Neural cell (in vitro differentiated cells): Measurements from ENCODE around the gene TRMT11. TPM values are rescaled to one million over a fixed set of nuclear protein-coding genes. Genes with fewer than 3 reads are reported as not detected.

Source experiments
- H2AFZ ChIP-seq: fragments of 200-600, 300-800 bp; sonication (generic), shearing (Covaris generic); 2 replicates; pipeline ENCODE4 v1.6.0; 2014; ENCODE audit warnings: low read depth, mild to moderate bottlenecking, antibody characterized with exemption, low read length, moderate library complexity
- H3F3A ChIP-seq: fragments of 200-600 bp; shearing (Covaris generic); 2 replicates; pipeline ENCODE4 v1.6.1; 2016; ENCODE audit warnings: mild to moderate bottlenecking, moderate library complexity, mixed read lengths, antibody characterized with exemption, low read length; ENCODE audit not compliant: insufficient read depth, poor library complexity, severe bottlenecking
- H3K27ac ChIP-seq: fragments of 200-600, 300-800 bp; sonication (generic), shearing (Covaris generic); 2 replicates; pipeline ENCODE4 v1.5.1; 2014; ENCODE audit warnings: mild to moderate bottlenecking, low read length, moderate library complexity
- H3K27me3 ChIP-seq: fragments of 300-800, 200-600 bp; sonication (generic), shearing (Covaris generic); 2 replicates; pipeline ENCODE4 v1.6.0; 2014; ENCODE audit warnings: mild to moderate bottlenecking, low read depth, low read length, moderate library complexity; ENCODE audit not compliant: insufficient read depth
- H3K36me3 ChIP-seq: fragments of 300-800, 200-600 bp; sonication (generic), shearing (Covaris generic); 2 replicates; pipeline ENCODE4 v1.5.1; 2014; ENCODE audit warnings: mild to moderate bottlenecking, antibody characterized with exemption, low read length, moderate library complexity; ENCODE audit not compliant: insufficient read depth
- H3K4me2 ChIP-seq: fragments of 300-800, 200-600 bp; sonication (generic), shearing (Covaris generic); 2 replicates; pipeline ENCODE4 v1.6.0; 2014; ENCODE audit warnings: mild to moderate bottlenecking, low read length
- H3K4me3 ChIP-seq: fragments of 300-800, 200-600 bp; sonication (generic), shearing (Covaris generic); 2 replicates; pipeline ENCODE4 v1.5.1; 2014; ENCODE audit warnings: mild to moderate bottlenecking, low read length, moderate library complexity
- H3K79me2 ChIP-seq: fragments of 200-600 bp; shearing (Covaris generic); replicated peaks from 2 replicates; pipeline ENCODE4 v1.6.0; 2014; ENCODE audit warnings: mild to moderate bottlenecking, low read length, moderate library complexity; ENCODE audit not compliant: insufficient read depth
- H3K9ac ChIP-seq: fragments of 300-800, 200-600 bp; sonication (generic), shearing (Covaris generic); 2 replicates; pipeline ENCODE4 v1.6.1; 2016; ENCODE audit warnings: mild to moderate bottlenecking, low read length, mixed read lengths
- H3K9me2 ChIP-seq: fragments of 200-600 bp; shearing (Covaris generic); 2 replicates; pipeline ENCODE4 v1.6.1; 2016; ENCODE audit warnings: mild to moderate bottlenecking, low read length, mixed read lengths; ENCODE audit not compliant: insufficient read depth
- H3K9me3 ChIP-seq: fragments of 200-600, 300-800 bp; sonication (generic), shearing (Covaris generic); 2 replicates; pipeline ENCODE4 v1.6.1; 2016; ENCODE audit warnings: mild to moderate bottlenecking, mixed run types, low read length, moderate library complexity, mixed read lengths
- H4K20me1 ChIP-seq: fragments of 200-600 bp; shearing (Covaris generic); 2 replicates; pipeline ENCODE4 v1.6.1; 2016; ENCODE audit warnings: mild to moderate bottlenecking, mixed run types; ENCODE audit not compliant: insufficient read depth
- EP300 ChIP-seq: fragments of 450-650 bp; conservative IDR thresholded peaks from 2 replicates; pipeline ENCODE4 v1.6.1; 2014; ENCODE audit warnings: antibody characterized with exemption, mild to moderate bottlenecking, moderate library complexity; ENCODE audit not compliant: poor library complexity, severe bottlenecking
- EZH2 ChIP-seq: fragments of 200-600, 300-800 bp; shearing (Covaris generic), sonication (generic); IDR thresholded peaks from 2 replicates; pipeline ENCODE4 v1.6.1; 2014; ENCODE audit warnings: antibody characterized with exemption, low read length, borderline replicate concordance, mild to moderate bottlenecking; ENCODE audit not compliant: insufficient read depth, poor library complexity, severe bottlenecking
- MXI1 ChIP-seq: fragments of 450-650 bp; conservative IDR thresholded peaks from 2 replicates; pipeline ENCODE4 v1.6.1; 2014; ENCODE audit warnings: antibody characterized with exemption, mild to moderate bottlenecking; ENCODE audit not compliant: poor library complexity, severe bottlenecking
- POLR2AphosphoS5 ChIP-seq: IDR thresholded peaks from 2 replicates; pipeline ENCODE4 v1.6.1; 2012
- RAD21 ChIP-seq: fragments of 450-650 bp; conservative IDR thresholded peaks from 2 replicates; pipeline ENCODE4 v1.6.1; 2014; ENCODE audit warnings: antibody characterized with exemption, mild to moderate bottlenecking, moderate library complexity
- SMC3 ChIP-seq: fragments of 450-650 bp; conservative IDR thresholded peaks from 2 replicates; pipeline ENCODE4 v1.6.1; 2014; ENCODE audit warnings: antibody characterized with exemption, mild to moderate bottlenecking, moderate library complexity; ENCODE audit not compliant: poor library complexity
- TAF1 ChIP-seq: IDR thresholded peaks from 2 replicates; pipeline ENCODE4 v1.6.1; 2012; ENCODE audit warnings: low read depth
- polyA minus RNA-seq: library from RNA; depleted of rRNA, polyadenylated mRNA; stranded (reverse); fragments of >200 nt; gene quantifications from 2 replicates; pipeline ENCODE4 v1.2.3, GENCODE V29; 2014
- polyA plus RNA-seq: library from polyadenylated mRNA; depleted of rRNA; stranded (reverse); fragments of >200 nt; gene quantifications from 2 replicates; pipeline ENCODE4 v1.2.3, GENCODE V29; 2014
- TF ChIP-seq, protein P1 (sequence below): IDR thresholded peaks from 2 replicates; pipeline ENCODE4 v1.6.1; 2012; ENCODE audit warnings: borderline replicate concordance
- TF ChIP-seq, protein P2 (sequence below): fragments of 450-650 bp; IDR thresholded peaks from 2 replicates; pipeline ENCODE4 v1.5.1; 2014; ENCODE audit warnings: antibody characterized with exemption, mild to moderate bottlenecking, moderate library complexity; ENCODE audit not compliant: poor library complexity, severe bottlenecking

The TRMT11 gene
- 37.6 and 37.9 TPM in 2 replicates for polyA plus RNA-seq
- 52.3 and 59.2 TPM in 2 replicates for polyA minus RNA-seq

DNA sequence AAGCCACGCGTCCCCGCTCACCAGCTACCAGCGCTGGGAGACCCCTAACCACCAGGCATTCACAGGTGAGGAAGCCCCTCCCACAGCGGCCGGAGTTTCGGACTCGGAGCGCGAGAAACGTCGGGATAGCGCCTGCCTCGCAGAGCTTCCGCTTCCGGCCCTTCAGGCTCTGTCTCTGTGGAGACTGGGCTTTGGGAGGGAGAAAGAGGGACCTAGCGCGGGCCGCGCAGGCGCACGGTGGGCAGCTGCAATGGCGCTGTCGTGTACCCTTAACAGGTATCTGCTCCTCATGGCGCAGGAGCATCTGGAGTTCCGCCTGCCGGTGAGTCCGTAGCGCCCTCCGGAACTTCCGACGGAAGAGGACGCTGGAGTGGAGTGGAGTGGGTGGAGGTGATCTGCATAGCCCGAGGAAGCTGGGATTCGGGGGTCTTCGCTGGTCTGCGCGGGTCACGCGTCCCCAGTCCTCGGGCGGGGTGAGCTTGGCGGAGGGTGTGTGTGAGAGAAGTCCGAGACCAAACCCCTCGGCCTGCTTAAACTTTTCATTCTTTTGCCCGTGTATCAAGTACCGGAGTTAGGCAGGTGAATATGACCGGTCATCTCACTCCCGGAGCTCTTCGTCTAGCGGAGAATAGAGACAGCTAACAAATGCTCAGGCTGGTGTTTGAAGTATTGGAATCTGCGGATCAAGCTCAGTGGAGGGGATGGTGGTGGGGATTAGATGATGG is at the start of gene TRMT11:
TSS of gene TRMT11 (plus strand) at position 240 of the 725 bp plus-strand sequence. CDS start at position 251, 11 bp downstream.
- Histone ChIP-seq H3K27ac (peak within 1 kb of the TSS; percentile 70), H4K20me1 (no peaks in the 10 kb centered on the region), H3F3A (no peaks in the 10 kb centered on the region), H3K9me2 (no peaks in the 10 kb centered on the region), H3K36me3 (no peaks in the 10 kb centered on the region), H3K9me3 (no peaks in the 10 kb centered on the region), H3K4me2 (peak within 1 kb of the TSS; percentile 91), H3K79me2 (peaks cover 28% of the 10 kb centered on the region), H3K9ac (peak within 1 kb of the TSS; percentile 70), H2AFZ (peak within 1 kb of the TSS; percentile 80), H3K27me3 (no peaks in the 10 kb centered on the region), H3K4me3 (peak within 1 kb of the TSS; percentile 75)
- TF ChIP-seq, protein P1, sequence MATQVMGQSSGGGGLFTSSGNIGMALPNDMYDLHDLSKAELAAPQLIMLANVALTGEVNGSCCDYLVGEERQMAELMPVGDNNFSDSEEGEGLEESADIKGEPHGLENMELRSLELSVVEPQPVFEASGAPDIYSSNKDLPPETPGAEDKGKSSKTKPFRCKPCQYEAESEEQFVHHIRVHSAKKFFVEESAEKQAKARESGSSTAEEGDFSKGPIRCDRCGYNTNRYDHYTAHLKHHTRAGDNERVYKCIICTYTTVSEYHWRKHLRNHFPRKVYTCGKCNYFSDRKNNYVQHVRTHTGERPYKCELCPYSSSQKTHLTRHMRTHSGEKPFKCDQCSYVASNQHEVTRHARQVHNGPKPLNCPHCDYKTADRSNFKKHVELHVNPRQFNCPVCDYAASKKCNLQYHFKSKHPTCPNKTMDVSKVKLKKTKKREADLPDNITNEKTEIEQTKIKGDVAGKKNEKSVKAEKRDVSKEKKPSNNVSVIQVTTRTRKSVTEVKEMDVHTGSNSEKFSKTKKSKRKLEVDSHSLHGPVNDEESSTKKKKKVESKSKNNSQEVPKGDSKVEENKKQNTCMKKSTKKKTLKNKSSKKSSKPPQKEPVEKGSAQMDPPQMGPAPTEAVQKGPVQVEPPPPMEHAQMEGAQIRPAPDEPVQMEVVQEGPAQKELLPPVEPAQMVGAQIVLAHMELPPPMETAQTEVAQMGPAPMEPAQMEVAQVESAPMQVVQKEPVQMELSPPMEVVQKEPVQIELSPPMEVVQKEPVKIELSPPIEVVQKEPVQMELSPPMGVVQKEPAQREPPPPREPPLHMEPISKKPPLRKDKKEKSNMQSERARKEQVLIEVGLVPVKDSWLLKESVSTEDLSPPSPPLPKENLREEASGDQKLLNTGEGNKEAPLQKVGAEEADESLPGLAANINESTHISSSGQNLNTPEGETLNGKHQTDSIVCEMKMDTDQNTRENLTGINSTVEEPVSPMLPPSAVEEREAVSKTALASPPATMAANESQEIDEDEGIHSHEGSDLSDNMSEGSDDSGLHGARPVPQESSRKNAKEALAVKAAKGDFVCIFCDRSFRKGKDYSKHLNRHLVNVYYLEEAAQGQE = peak; percentile 78
- TF ChIP-seq MXI1 = peak; percentile 95
- TF ChIP-seq EP300 = peak; percentile 32
- peak; percentile 92 for TF ChIP-seq TAF1
- no peak for TF ChIP-seq EZH2
- no peak for TF ChIP-seq RAD21
- TF ChIP-seq POLR2AphosphoS5 = peak; percentile 77
- TF ChIP-seq, protein P2, sequence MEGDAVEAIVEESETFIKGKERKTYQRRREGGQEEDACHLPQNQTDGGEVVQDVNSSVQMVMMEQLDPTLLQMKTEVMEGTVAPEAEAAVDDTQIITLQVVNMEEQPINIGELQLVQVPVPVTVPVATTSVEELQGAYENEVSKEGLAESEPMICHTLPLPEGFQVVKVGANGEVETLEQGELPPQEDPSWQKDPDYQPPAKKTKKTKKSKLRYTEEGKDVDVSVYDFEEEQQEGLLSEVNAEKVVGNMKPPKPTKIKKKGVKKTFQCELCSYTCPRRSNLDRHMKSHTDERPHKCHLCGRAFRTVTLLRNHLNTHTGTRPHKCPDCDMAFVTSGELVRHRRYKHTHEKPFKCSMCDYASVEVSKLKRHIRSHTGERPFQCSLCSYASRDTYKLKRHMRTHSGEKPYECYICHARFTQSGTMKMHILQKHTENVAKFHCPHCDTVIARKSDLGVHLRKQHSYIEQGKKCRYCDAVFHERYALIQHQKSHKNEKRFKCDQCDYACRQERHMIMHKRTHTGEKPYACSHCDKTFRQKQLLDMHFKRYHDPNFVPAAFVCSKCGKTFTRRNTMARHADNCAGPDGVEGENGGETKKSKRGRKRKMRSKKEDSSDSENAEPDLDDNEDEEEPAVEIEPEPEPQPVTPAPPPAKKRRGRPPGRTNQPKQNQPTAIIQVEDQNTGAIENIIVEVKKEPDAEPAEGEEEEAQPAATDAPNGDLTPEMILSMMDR = peak; percentile 48

DNA sequence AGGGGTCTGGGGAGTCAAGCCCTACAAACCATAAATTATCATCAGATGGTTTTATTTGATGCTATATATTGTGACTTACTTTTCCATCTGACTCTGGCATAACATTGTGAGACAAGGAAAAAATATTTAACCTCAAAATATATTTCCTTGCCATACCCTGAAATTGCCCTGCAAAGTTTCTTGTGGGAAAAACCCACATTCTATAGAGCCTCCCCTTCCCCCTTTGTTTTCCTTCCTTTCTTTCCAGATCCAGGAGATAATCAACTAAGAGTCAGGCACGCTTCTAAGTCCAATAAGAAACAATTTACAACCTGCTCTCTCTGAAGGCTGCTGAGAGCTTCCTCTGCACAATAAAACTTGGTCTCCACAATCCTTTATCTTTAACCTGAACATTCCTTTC is 47.3 kb upstream of the TRMT11 start:
- H3K4me3 ChIP-seq = no peak overlapping the region
- no peak overlapping the region for H3K4me2 ChIP-seq
- H3K36me3 ChIP-seq = no peaks in the 10 kb centered on the region
- H3K27me3 ChIP-seq = no peaks in the 10 kb centered on the region
- no peaks in the 10 kb centered on the region for H3F3A ChIP-seq
- no peak for TF ChIP-seq EP300
- no peak for TF ChIP-seq POLR2AphosphoS5
- TF ChIP-seq SMC3 = no peak
- TF ChIP-seq EZH2 = no peak
- TF ChIP-seq TAF1 = no peak
- no peak for TF ChIP-seq RAD21
- TF ChIP-seq, protein P1 = no peak
- TF ChIP-seq, protein P2 = no peak
- TF ChIP-seq MXI1 = no peak
- no peaks in the 10 kb centered on the region for H4K20me1 ChIP-seq
- H3K27ac ChIP-seq = no peak overlapping the region
- H2AFZ ChIP-seq = no peak overlapping the region
- no peak overlapping the region for H3K9ac ChIP-seq
- no peaks in the 10 kb centered on the region for H3K79me2 ChIP-seq
- H3K9me3 ChIP-seq = no peaks in the 10 kb centered on the region
- H3K9me2 ChIP-seq = no peaks in the 10 kb centered on the region
